RWPE2 (cell line): Measurements from ENCODE around the gene MRPS35.
"Not testable (repeated sequence)": the region's sequence is repeated elsewhere in the genome, so short reads cannot be mapped to it uniquely, and the experiment has no call there.

Experiments used
- ATAC-seq: fragments of 200-7000 bp; cut with Tn5 transposase; 3 replicates; pipeline ENCODE4 v1.9.1; 2021; ENCODE audit warnings: low read depth
- DNase-seq: peaks from one replicate; pipeline ENCODE4 v3.0.0-alpha.2; 2020; ENCODE audit warnings: low spot score
- H3K27ac ChIP-seq: fragments of 450-650 bp; 2 replicates; pipeline ENCODE4 v1.5.1; 2017; ENCODE audit warnings: mild to moderate bottlenecking; ENCODE audit not compliant: poor library complexity, severe bottlenecking
- H3K27me3 ChIP-seq: fragments of 250-450 bp; sonication (Bioruptor Pico); 2 replicates; pipeline ENCODE4 v1.5.1; 2021; ENCODE audit warnings: mild to moderate bottlenecking, moderate library complexity; ENCODE audit not compliant: insufficient read depth, poor library complexity, severe bottlenecking
- H3K36me3 ChIP-seq: fragments of 250-450 bp; sonication (Bioruptor Pico); 2 replicates; pipeline ENCODE4 v1.5.1; 2020; ENCODE audit warnings: low read depth, mild to moderate bottlenecking, moderate library complexity
- H3K4me1 ChIP-seq: fragments of 250-450 bp; sonication (Bioruptor Pico); 2 replicates; pipeline ENCODE4 v1.5.1; 2021; ENCODE audit warnings: mild to moderate bottlenecking, moderate library complexity; ENCODE audit not compliant: insufficient read depth, poor library complexity, severe bottlenecking
- H3K4me3 ChIP-seq: fragments of 250-450 bp; sonication (Bioruptor Pico); 2 replicates; pipeline ENCODE4 v1.5.1; 2021; ENCODE audit warnings: mild to moderate bottlenecking, moderate library complexity; ENCODE audit not compliant: severe bottlenecking
- H3K9me3 ChIP-seq: fragments of 250-450 bp; sonication (Bioruptor Pico); 2 replicates; pipeline ENCODE4 v1.5.1; 2021; ENCODE audit warnings: mild to moderate bottlenecking, moderate library complexity; ENCODE audit not compliant: severe bottlenecking
- TF ChIP-seq, protein P1 (sequence below): fragments of 450-650 bp; IDR thresholded peaks from one replicate; pipeline ENCODE4 v1.5.1; 2017; ENCODE audit warnings: mild to moderate bottlenecking, moderate library complexity; ENCODE audit not compliant: poor library complexity, severe bottlenecking

The MRPS35 gene

DNA sequence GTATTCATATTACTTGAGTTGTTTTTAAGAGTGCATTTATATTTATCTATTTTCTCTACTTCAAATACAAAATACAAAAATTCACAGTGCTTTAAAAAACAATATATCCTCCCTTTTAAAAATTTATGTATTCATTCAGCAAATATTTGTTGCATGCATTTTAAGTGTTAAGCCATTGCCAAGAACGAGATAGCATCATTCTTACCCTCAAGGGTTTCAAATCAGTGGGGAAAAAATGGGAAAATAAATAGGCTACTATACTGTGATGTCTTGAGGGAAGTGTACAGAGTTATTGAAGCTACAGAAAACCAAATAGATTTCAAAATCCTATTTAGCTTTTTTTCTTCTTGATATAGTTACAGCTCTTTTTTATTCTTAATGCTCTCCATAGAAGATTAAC lies 23.2 kb downstream of the MRPS35 start:
- no peaks in the 10 kb centered on the region for H3K9me3 ChIP-seq
- no peak overlapping the region for H3K4me3 ChIP-seq
- no peak for DNase-seq
- H3K27me3 ChIP-seq: no peaks in the 10 kb centered on the region
- peaks cover 40% of the 10 kb centered on the region for H3K36me3 ChIP-seq
- H3K27ac ChIP-seq: no peak overlapping the region
- no peak for ATAC-seq
- TF ChIP-seq, protein P1, sequence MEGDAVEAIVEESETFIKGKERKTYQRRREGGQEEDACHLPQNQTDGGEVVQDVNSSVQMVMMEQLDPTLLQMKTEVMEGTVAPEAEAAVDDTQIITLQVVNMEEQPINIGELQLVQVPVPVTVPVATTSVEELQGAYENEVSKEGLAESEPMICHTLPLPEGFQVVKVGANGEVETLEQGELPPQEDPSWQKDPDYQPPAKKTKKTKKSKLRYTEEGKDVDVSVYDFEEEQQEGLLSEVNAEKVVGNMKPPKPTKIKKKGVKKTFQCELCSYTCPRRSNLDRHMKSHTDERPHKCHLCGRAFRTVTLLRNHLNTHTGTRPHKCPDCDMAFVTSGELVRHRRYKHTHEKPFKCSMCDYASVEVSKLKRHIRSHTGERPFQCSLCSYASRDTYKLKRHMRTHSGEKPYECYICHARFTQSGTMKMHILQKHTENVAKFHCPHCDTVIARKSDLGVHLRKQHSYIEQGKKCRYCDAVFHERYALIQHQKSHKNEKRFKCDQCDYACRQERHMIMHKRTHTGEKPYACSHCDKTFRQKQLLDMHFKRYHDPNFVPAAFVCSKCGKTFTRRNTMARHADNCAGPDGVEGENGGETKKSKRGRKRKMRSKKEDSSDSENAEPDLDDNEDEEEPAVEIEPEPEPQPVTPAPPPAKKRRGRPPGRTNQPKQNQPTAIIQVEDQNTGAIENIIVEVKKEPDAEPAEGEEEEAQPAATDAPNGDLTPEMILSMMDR: no peak
- H3K4me1 ChIP-seq: no peaks in the 10 kb centered on the region

DNA sequence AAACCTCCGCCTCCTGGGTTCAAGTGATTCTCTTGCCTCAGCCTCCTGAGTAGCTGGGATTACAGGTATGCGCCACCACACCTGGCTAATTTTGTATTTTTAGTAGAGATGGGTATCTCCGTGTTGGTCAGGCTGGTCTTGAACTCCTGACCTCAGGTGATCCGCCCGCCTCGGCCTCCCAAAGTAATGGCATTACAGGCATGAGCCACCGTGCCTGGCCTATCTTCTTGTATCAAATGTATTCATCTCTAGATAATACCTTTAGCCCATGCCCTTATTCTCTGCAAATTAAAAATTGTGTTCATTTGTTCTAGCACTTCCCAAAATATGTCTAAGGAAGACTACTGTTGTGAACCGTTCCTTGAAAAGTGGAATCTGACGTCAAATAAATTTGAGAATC lies 23.7 kb downstream of the MRPS35 start:
- H3K36me3 ChIP-seq: peaks cover 44% of the 10 kb centered on the region
- not testable (repeated sequence) for H3K4me1 ChIP-seq, ATAC-seq

DNA sequence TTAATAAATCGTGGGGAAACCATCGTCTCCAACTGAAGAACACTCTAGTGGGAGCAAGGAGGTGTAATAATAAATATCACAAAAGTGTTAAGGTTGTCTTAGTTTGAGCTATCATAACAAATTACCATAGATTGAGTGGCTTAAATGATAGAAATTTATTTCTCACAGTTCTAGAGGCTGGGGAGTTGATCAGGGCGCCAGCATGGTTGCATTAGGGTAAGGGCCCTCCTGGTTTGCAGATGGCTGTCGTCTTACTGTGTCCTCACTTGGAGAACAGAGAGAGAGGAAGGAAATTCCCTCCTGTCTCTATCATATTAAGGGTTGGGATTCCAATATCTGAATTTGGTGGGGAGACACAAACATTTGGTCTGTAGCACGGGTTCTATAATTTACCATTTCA lies 33.0 kb downstream of the MRPS35 start:
- Histone ChIP-seq H3K36me3 (peaks cover 13% of the 10 kb centered on the region), H3K4me1 (peaks cover 19% of the 10 kb centered on the region), H3K4me3 (no peak overlapping the region), H3K27ac (no peak overlapping the region), H3K9me3 (no peaks in the 10 kb centered on the region), H3K27me3 (no peaks in the 10 kb centered on the region)
- TF ChIP-seq, protein P1: no peak
- DNase-seq (no peak), ATAC-seq (no peak)

More for the DNA sequence above, 23.7 kb downstream of the MRPS35 start:
- H3K4me3 ChIP-seq, H3K9me3 ChIP-seq, H3K27ac ChIP-seq, H3K27me3 ChIP-seq, DNase-seq: not testable (repeated sequence)

DNA sequence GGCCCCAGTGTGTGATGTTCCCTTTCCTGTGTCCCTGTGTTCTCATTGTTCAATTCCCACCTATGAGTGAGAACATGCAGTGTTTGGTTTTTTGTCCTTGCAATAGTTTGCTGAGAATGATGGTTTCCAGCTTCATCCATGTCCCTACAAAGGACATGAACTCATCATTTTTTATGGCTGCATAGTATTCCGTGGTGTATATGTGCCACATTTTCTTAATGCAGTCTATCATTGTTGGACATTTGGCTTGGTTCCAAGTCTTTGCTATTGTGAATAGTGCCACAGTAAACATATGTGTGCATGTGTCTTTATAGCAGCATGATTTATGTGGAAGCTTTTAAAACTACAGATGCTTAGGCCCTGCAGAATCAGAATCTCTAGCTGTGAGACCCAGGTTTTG lies 35.1 kb downstream of the MRPS35 start:
- H3K4me3 ChIP-seq, H3K27ac ChIP-seq, ATAC-seq, H3K36me3 ChIP-seq, H3K27me3 ChIP-seq, DNase-seq, H3K9me3 ChIP-seq: not testable (repeated sequence)
- H3K4me1 ChIP-seq: peaks cover 19% of the 10 kb centered on the region

GRCh38 chr12:27747111-27747820 lies 36.6 kb downstream of the MRPS35 start:
- Histone ChIP-seq H3K36me3 (peaks cover 6% of the 10 kb centered on the region), H3K27me3 (no peaks in the 10 kb centered on the region), H3K9me3 (no peaks in the 10 kb centered on the region), H3K27ac (peak overlapping the region; percentile 84), H3K4me3 (no peak overlapping the region), H3K4me1 (peaks cover 23% of the 10 kb centered on the region)
- ATAC-seq: peak; percentile 55; the same call in 1 of the 3 replicates
- no peak for DNase-seq
- TF ChIP-seq, protein P1: no peak
